H1 (cell line): Measurements from ENCODE around the gene CCT6B. TPM values are rescaled to one million over a fixed set of nuclear protein-coding genes. Genes with fewer than 3 reads are reported as not detected.
"Not testable (repeated sequence)": the region's sequence is repeated elsewhere in the genome, so short reads cannot be mapped to it uniquely, and the experiment has no call there.

Experiments used
- CTCF ChIA-PET: fragments of 300-600 bp; sonication (Branson Sonifier 250); formaldehyde crosslinking; loops from one replicate; lab custom pipeline; 2021; ENCODE audit not compliant: partially characterized antibody; lab: Charles Lee
- POLR2A ChIA-PET: fragments of 300-600 bp; sonication (Branson Sonifier 250); formaldehyde crosslinking; loops from one replicate; lab custom pipeline; 2021; ENCODE audit warnings: inconsistent platforms; ENCODE audit not compliant: partially characterized antibody; lab: Charles Lee
- DNase-seq, 2 experiments: peaks; one replicate each; pipeline versions ENCODE4 v3.0.0 to v3.0.0-alpha.2; 2010 to 2022; ENCODE audit warnings: low spot score in 2 of 2, low read depth in 1 of 2, mixed read lengths in 1 of 2
- FAIRE-seq: peaks from 2 replicates; lab custom pipeline; 2011; peaks lifted over from hg19 to GRCh38; lab: Jason Lieb, UNC
- H2AFZ ChIP-seq: 2 replicates; pipeline ENCODE4 v1.8.1; 2012; ENCODE audit warnings: low read length, inconsistent platforms
- H2AK5ac ChIP-seq: 2 replicates; pipeline ENCODE4 v1.6.1; 2013; ENCODE audit warnings: low read depth, low read length
- H2BK120ac ChIP-seq: replicated peaks from 2 replicates; pipeline ENCODE3; 2013; ENCODE audit warnings: low read depth, low read length, inconsistent platforms
- H2BK12ac ChIP-seq: 2 replicates; pipeline ENCODE4 v1.6.1; 2013; ENCODE audit warnings: low read depth, low read length
- H2BK15ac ChIP-seq: 2 replicates; pipeline ENCODE4 v1.6.1; 2013; ENCODE audit warnings: low read length
- H2BK20ac ChIP-seq: 2 replicates; pipeline ENCODE4 v1.6.1; 2013; ENCODE audit warnings: low read length
- H2BK5ac ChIP-seq: 2 replicates; pipeline ENCODE4 v1.6.1; 2013; ENCODE audit warnings: low read depth, low read length
- H3K14ac ChIP-seq: 2 replicates; pipeline ENCODE4 v1.6.1; 2013; ENCODE audit warnings: inconsistent platforms; ENCODE audit not compliant: insufficient read length
- H3K18ac ChIP-seq: 2 replicates; pipeline ENCODE4 v1.6.1; 2013; ENCODE audit warnings: low read length; ENCODE audit errors: extremely low read depth
- H3K23ac ChIP-seq: 2 replicates; pipeline ENCODE4 v1.6.1; 2013; ENCODE audit warnings: inconsistent platforms; ENCODE audit not compliant: insufficient read length
- H3K23me2 ChIP-seq: 2 replicates; pipeline ENCODE4 v1.6.1; 2013; ENCODE audit warnings: low read depth, low read length
- H3K27ac ChIP-seq: 2 replicates; pipeline ENCODE4 v1.6.1; 2011; ENCODE audit warnings: low read depth, low read length, inconsistent platforms
- H3K27me3 ChIP-seq, 4 experiments: replicated peaks in 1 of 4; 1 replicate in 1 of 4; 2 replicates in 3 of 4; pipeline versions ENCODE4 v1.6.1 to v1.8.1; 2011 to 2013; ENCODE audit warnings: low read length in 3 of 4, mild to moderate bottlenecking in 3 of 4, inconsistent platforms in 2 of 4, mixed read lengths in 2 of 4, moderate library complexity in 1 of 4; ENCODE audit not compliant: control insufficient read depth in 3 of 4, insufficient read depth in 3 of 4; ENCODE audit errors: extremely low read depth in 1 of 4
- H3K36me3 ChIP-seq, 4 experiments: 2 replicates each; pipeline versions ENCODE4 v1.6.1 to v1.8.1; 2011 to 2013; ENCODE audit warnings: mild to moderate bottlenecking in 4 of 4, low read length in 3 of 4, moderate library complexity in 2 of 4, control low read depth in 1 of 4, inconsistent platforms in 1 of 4; ENCODE audit not compliant: insufficient read depth in 4 of 4, control insufficient read depth in 2 of 4
- H3K4ac ChIP-seq: replicated peaks from 2 replicates; pipeline ENCODE3; 2013; ENCODE audit warnings: low read length, low read depth, mixed read lengths, inconsistent platforms; ENCODE audit not compliant: insufficient read length
- H3K4me1 ChIP-seq, 4 experiments: replicated peaks in 1 of 4; 1 replicate in 1 of 4; 2 replicates in 3 of 4; pipeline versions ENCODE4 v1.6.1 to v1.8.1; 2011 to 2013; ENCODE audit warnings: low read length in 3 of 4, inconsistent platforms in 2 of 4, mixed read lengths in 1 of 4; ENCODE audit not compliant: insufficient read depth in 4 of 4, control insufficient read depth in 3 of 4
- H3K4me2 ChIP-seq, 2 experiments: 2 replicates each; pipeline versions ENCODE4 v1.6.1 to v1.8.1; 2011 to 2013; ENCODE audit warnings: low read depth in 2 of 2, low read length in 2 of 2, control low read depth in 1 of 2, inconsistent platforms in 1 of 2, mild to moderate bottlenecking in 1 of 2; ENCODE audit not compliant: insufficient read depth in 1 of 2
- H3K4me3 ChIP-seq, 4 experiments: fragments of 200-600, 300-600 bp in 1 of 4; sonication (generic), shearing (Covaris generic), sonication (Bioruptor Twin) in 1 of 4; 2 replicates each; pipeline versions ENCODE4 v1.5.1 to v1.8.1; 2011 to 2016; ENCODE audit warnings: low read length in 4 of 4, low read depth in 3 of 4, control low read depth in 2 of 4, inconsistent platforms in 2 of 4, mild to moderate bottlenecking in 2 of 4, mixed read lengths in 1 of 4, moderate library complexity in 1 of 4; ENCODE audit not compliant: insufficient read depth in 2 of 4; ENCODE audit errors: extremely low read depth in 1 of 4
- H3K56ac ChIP-seq: replicated peaks from 2 replicates; pipeline ENCODE3; 2013; ENCODE audit warnings: low read depth, mild to moderate bottlenecking, mixed read lengths, low read length, inconsistent platforms; ENCODE audit not compliant: insufficient read length
- H3K79me1 ChIP-seq: 2 replicates; pipeline ENCODE4 v1.6.1; 2013; ENCODE audit warnings: low read depth, low read length, control low read depth
- H3K79me2 ChIP-seq, 2 experiments: 2 replicates each; pipeline versions ENCODE4 v1.6.1 to v1.8.1; 2012 to 2013; ENCODE audit warnings: low read length in 2 of 2, mild to moderate bottlenecking in 2 of 2, inconsistent platforms in 1 of 2; ENCODE audit not compliant: insufficient read depth in 2 of 2, control insufficient read depth in 1 of 2
- H3K9ac ChIP-seq, 4 experiments: replicated peaks in 1 of 4; 1 replicate in 1 of 4; 2 replicates in 3 of 4; pipeline versions ENCODE4 v1.6.1 to v1.8.1; 2011 to 2013; ENCODE audit warnings: low read depth in 3 of 4, low read length in 3 of 4, control low read depth in 2 of 4, mild to moderate bottlenecking in 2 of 4, moderate library complexity in 2 of 4, inconsistent platforms in 1 of 4; ENCODE audit errors: extremely low read depth in 1 of 4
- H3K9me3 ChIP-seq, 2 experiments: 2 replicates each; pipeline versions ENCODE4 v1.6.1 to v1.8.1; 2012 to 2013; ENCODE audit warnings: mild to moderate bottlenecking in 2 of 2, moderate library complexity in 2 of 2, control low read depth in 1 of 2, inconsistent platforms in 1 of 2, low read depth in 1 of 2, low read length in 1 of 2, mixed read lengths in 1 of 2; ENCODE audit not compliant: insufficient read depth in 2 of 2
- H4K20me1 ChIP-seq, 2 experiments: replicated peaks in 1 of 2; 2 replicates each; pipeline versions ENCODE3 to v1.8.1; 2011 to 2013; ENCODE audit warnings: inconsistent platforms in 2 of 2, low read length in 2 of 2, mild to moderate bottlenecking in 1 of 2; ENCODE audit not compliant: insufficient read depth in 2 of 2, control insufficient read depth in 1 of 2
- H4K5ac ChIP-seq: 2 replicates; pipeline ENCODE4 v1.6.1; 2013; ENCODE audit warnings: low read length, low read depth, mixed read lengths, inconsistent platforms; ENCODE audit not compliant: insufficient read length
- H4K8ac ChIP-seq: 2 replicates; pipeline ENCODE4 v1.8.0; 2013; ENCODE audit warnings: mild to moderate bottlenecking, moderate library complexity, low read length, inconsistent platforms; ENCODE audit not compliant: insufficient read depth; ENCODE audit errors: extremely low read depth
- H4K91ac ChIP-seq: replicated peaks from 2 replicates; pipeline ENCODE3; 2013; ENCODE audit warnings: low read length, mixed read lengths, inconsistent platforms; ENCODE audit not compliant: insufficient read length
- WGBS, 2 experiments: shearing (Covaris generic) in 1 of 2; methylation state at CpG; one replicate each; pipeline versions ENCODE4 v1.1.6 to v1.1.7; 2013 to 2015; ENCODE audit warnings: low lambda C conversion rate in 2 of 2, mixed read lengths in 2 of 2, inconsistent platforms in 1 of 2, low coverage in 1 of 2, missing lambda C conversion rate in 1 of 2; ENCODE audit not compliant: insufficient replicate concordance in 2 of 2, insufficient coverage in 1 of 2, insufficient read length in 1 of 2; ENCODE audit errors: extremely low coverage in 1 of 2, missing lambda C conversion rate in 1 of 2; 5-methylcytosine and 5-hydroxymethylcytosine counted together
- polyA plus RNA-seq, 7 experiments: library from polyadenylated mRNA; depleted of rRNA in 3 of 7; stranded (reverse) in 5 of 7; unstranded in 2 of 7; fragments of >200 nt in 5 of 7; fragments of 200-250 nt in 2 of 7; gene quantifications; 1 replicate in 5 of 7; 2 replicates in 1 of 7; 4 replicates in 1 of 7; pipeline versions ENCODE4 v1.2.1 to v1.2.3, GENCODE V29; 2011 to 2013; ENCODE audit warnings: missing spikeins in 2 of 7, mixed read lengths in 2 of 7
- total RNA-seq: library from RNA; stranded (reverse); fragmentation: NEBNext Ultra II Directional; extraction: Animal tissue kit (Norgen Biotek cat#: 25700); gene quantifications from 2 replicates; pipeline ENCODE4 v1.2.1, GENCODE V29; 2021

CCT6B gene
- total and polyA plus RNA-seq, 2 of the 8 experiments (the other 6 are each of a cell fraction or from before 2014, with no cell fraction given): 0.67 to 1.3 TPM

- H3K23ac ChIP-seq, H3K9me3 ChIP-seq, H3K79me2 ChIP-seq, H3K27me3 ChIP-seq, DNase-seq, H3K4me3 ChIP-seq, H3K18ac ChIP-seq, H3K9ac ChIP-seq, H4K20me1 ChIP-seq, H4K5ac ChIP-seq, H3K23me2 ChIP-seq, H4K8ac ChIP-seq, H3K4me1 ChIP-seq, H3K14ac ChIP-seq, H3K79me1 ChIP-seq, H2AK5ac ChIP-seq, CTCF ChIA-PET, H2BK20ac ChIP-seq, H3K56ac ChIP-seq, H2BK120ac ChIP-seq, H3K4me2 ChIP-seq, H2AFZ ChIP-seq, H3K27ac ChIP-seq, H3K36me3 ChIP-seq, H4K91ac ChIP-seq, H2BK15ac ChIP-seq, H3K4ac ChIP-seq, FAIRE-seq, H2BK5ac ChIP-seq, H2BK12ac ChIP-seq: not testable (repeated sequence)
- WGBS, 2 experiments: 87% methylated on average over 2 of the region's 4 CpGs; no CpG with 5 or more reads in 1 of the 2 experiments
- POLR2A ChIA-PET: interaction anchor here (2.3 kb wide), 1 partner anchor 18 kb away, joined by 5 read pairs; no protein-coding TSS in a partner anchor
Measured at GRCh38 chr17:34950780-34951179, 10.5 kb downstream of the CCT6B start.
